HTR-8/SVneo (cell line): ENCODE data around the gene TM4SF1.

Experiments
- DNase-seq: peaks from one replicate; pipeline ENCODE4 v3.0.0; 2011; ENCODE audit warnings: low spot score, mixed read lengths; ENCODE audit not compliant: insufficient read length
- FAIRE-seq: peaks from 2 replicates; lab custom pipeline; 2011; peaks lifted over from hg19 to GRCh38; lab: Jason Lieb, UNC

TM4SF1 gene

GRCh38 chr3:149377408-149378364 is at the start of gene TM4SF1:
TSS of gene TM4SF1 (minus strand) at chr3:149377649. CDS start at chr3:149377547, 102 bp downstream.
- FAIRE-seq (peak; percentile 74), DNase-seq (peak; percentile 80)

GRCh38 chr3:149426325-149426724 is 48.9 kb upstream of the TM4SF1 start:
- no peak for FAIRE-seq
- no peak for DNase-seq

- DNase-seq (no peak), FAIRE-seq (no peak)
Observed at GRCh38 chr3:149424918-149425317, 47.5 kb upstream of the TM4SF1 start.

- no peak for DNase-seq
- no peak for FAIRE-seq
Observed at GRCh38 chr3:149421764-149422163, 44.3 kb upstream of the TM4SF1 start.

- DNase-seq (no peak), FAIRE-seq (no peak)
Observed at GRCh38 chr3:149419816-149420215, 42.4 kb upstream of the TM4SF1 start.

- DNase-seq (no peak), FAIRE-seq (no peak)
Observed at GRCh38 chr3:149417727-149418126, 40.3 kb upstream of the TM4SF1 start.

- FAIRE-seq (no peak), DNase-seq (no peak)
Observed at GRCh38 chr3:149417174-149417573, 39.7 kb upstream of the TM4SF1 start.

GRCh38 chr3:149415484-149415883 is 38.0 kb upstream of the TM4SF1 start:
- FAIRE-seq = no peak
- DNase-seq = no peak

- DNase-seq (no peak), FAIRE-seq (no peak)
Observed at GRCh38 chr3:149414557-149415231, 37.2 kb upstream of the TM4SF1 start.

- FAIRE-seq (no peak), DNase-seq (no peak)
Observed at GRCh38 chr3:149411583-149411982, 34.1 kb upstream of the TM4SF1 start.

- no peak for FAIRE-seq
Observed at GRCh38 chr3:149409351-149409750, 31.9 kb upstream of the TM4SF1 start.

GRCh38 chr3:149407898-149408297 is 30.4 kb upstream of the TM4SF1 start:
- DNase-seq = no peak
- no peak for FAIRE-seq

More at GRCh38 chr3:149409351-149409750, 31.9 kb upstream of the TM4SF1 start:
- no peak for DNase-seq

- no peak for DNase-seq
- no peak for FAIRE-seq
Observed at GRCh38 chr3:149406244-149406752, 28.8 kb upstream of the TM4SF1 start.

- no peak for DNase-seq
- FAIRE-seq = no peak
Observed at GRCh38 chr3:149403443-149403842, 26.0 kb upstream of the TM4SF1 start.

GRCh38 chr3:149402481-149402880 is 25.0 kb upstream of the TM4SF1 start:
- DNase-seq (no peak), FAIRE-seq (no peak)

- DNase-seq = no peak
- FAIRE-seq = no peak
Observed at GRCh38 chr3:149401926-149402310, 24.5 kb upstream of the TM4SF1 start.

GRCh38 chr3:149401212-149401925 is 23.9 kb upstream of the TM4SF1 start:
- DNase-seq (no peak), FAIRE-seq (no peak)

- no peak for FAIRE-seq
- DNase-seq = no peak
Observed at GRCh38 chr3:149400645-149401044, 23.2 kb upstream of the TM4SF1 start.

GRCh38 chr3:149398296-149398695 is 20.8 kb upstream of the TM4SF1 start:
- DNase-seq = no peak
- FAIRE-seq = no peak

GRCh38 chr3:149397528-149397927 is 20.1 kb upstream of the TM4SF1 start:
- DNase-seq (no peak), FAIRE-seq (no peak)
